ELR (cell line): ENCODE data around the gene DPP6.
A peak's percentile ranks its signal among the peaks of the same experiment; 100 is the strongest.

Experiments used
- DNase-seq: peaks from one replicate; pipeline ENCODE4 v3.0.0-alpha.2; 2015; ENCODE audit warnings: low read depth

Gene DPP6

GRCh38 chr7:154817224-154817896 is 765.2 kb downstream of the DPP6 start:
- no peak for DNase-seq

- DNase-seq: no peak
Measured at GRCh38 chr7:154827007-154827406, 774.8 kb downstream of the DPP6 start.

GRCh38 chr7:154832557-154833138 is 780.5 kb downstream of the DPP6 start:
- DNase-seq: no peak

GRCh38 chr7:154836021-154836448 is 783.8 kb downstream of the DPP6 start:
- no peak for DNase-seq

- no peak for DNase-seq
Measured at GRCh38 chr7:154837087-154837486, 784.9 kb downstream of the DPP6 start.

GRCh38 chr7:154837622-154838021 is 785.4 kb downstream of the DPP6 start:
- DNase-seq: no peak

- DNase-seq: no peak
Measured at GRCh38 chr7:154840086-154840485, 787.9 kb downstream of the DPP6 start.

- no peak for DNase-seq
Measured at GRCh38 chr7:154841731-154842331, 789.6 kb downstream of the DPP6 start.

- DNase-seq: peak; percentile 0
Measured at GRCh38 chr7:154842591-154842990, 790.4 kb downstream of the DPP6 start.

GRCh38 chr7:154843670-154844237 is 791.6 kb downstream of the DPP6 start:
- DNase-seq: no peak

GRCh38 chr7:154844499-154844898 is 792.3 kb downstream of the DPP6 start:
- no peak for DNase-seq

GRCh38 chr7:154844955-154845354 is 792.8 kb downstream of the DPP6 start:
- DNase-seq: no peak

- no peak for DNase-seq
Measured at GRCh38 chr7:154848464-154848863, 796.3 kb downstream of the DPP6 start.

GRCh38 chr7:154852205-154852604 is 800.0 kb downstream of the DPP6 start:
- no peak for DNase-seq

- DNase-seq: no peak
Measured at GRCh38 chr7:154853063-154853726, 801.0 kb downstream of the DPP6 start.

GRCh38 chr7:154853727-154854095 is 801.5 kb downstream of the DPP6 start:
- no peak for DNase-seq

- no peak for DNase-seq
Measured at GRCh38 chr7:154854836-154855235, 802.6 kb downstream of the DPP6 start.

- no peak for DNase-seq
Measured at GRCh38 chr7:154855366-154855765, 803.2 kb downstream of the DPP6 start.

GRCh38 chr7:154856733-154857132 is 804.5 kb downstream of the DPP6 start:
- DNase-seq: no peak

- no peak for DNase-seq
Measured at GRCh38 chr7:154857240-154857639, 805.0 kb downstream of the DPP6 start.

GRCh38 chr7:154857728-154858681 is 805.8 kb downstream of the DPP6 start:
- no peak for DNase-seq
